Erythroblast (primary cell): ENCODE results near the gene C10orf62.

ENCODE experiments used
- GATA1 ChIP-seq: IDR thresholded peaks from 2 replicates; pipeline ENCODE4 v1.6.1; 2011; ENCODE audit warnings: low read depth, mild to moderate bottlenecking, control low read depth, low read length, moderate library complexity
- POLR2A ChIP-seq: IDR thresholded peaks from 2 replicates; pipeline ENCODE4 v1.6.1; 2011; ENCODE audit warnings: mild to moderate bottlenecking, low read length

DNA sequence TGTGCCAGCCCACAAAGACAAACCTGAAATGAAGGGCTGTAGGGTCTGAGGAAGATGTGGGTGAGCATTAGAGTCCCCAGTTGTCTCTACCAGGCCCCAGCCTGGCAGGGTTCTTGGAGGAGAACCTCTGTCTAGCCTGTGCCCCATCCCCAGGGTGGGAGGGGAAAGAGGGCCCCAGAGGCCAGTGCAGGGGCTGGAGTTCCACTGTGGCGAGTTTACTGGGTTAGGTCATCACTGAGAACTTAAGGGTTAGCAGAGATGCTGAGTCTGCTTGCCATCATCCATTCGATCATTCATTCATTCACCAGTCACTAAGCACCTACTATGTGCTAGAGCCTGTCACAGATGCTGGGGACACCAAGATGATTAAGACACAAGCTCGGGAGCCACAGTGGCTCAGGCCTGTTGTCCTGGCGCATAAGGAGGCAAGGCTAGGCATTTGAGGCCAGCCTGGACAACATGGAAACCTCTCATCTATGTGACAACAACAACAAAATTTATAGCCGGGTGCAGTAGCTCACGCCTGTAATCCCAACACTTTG is 14.3 kb upstream of the C10orf62 start:
- TF ChIP-seq POLR2A (no peak), GATA1 (no peak)
